Hematopoietic multipotent progenitor cell (in vitro differentiated cells): ENCODE results near the gene PRR23C. TPM values are rescaled to one million over a fixed set of nuclear protein-coding genes. Genes with fewer than 3 reads are reported as not detected.

Experiments used
- DNase-seq, 3 donors: peaks; one replicate each; pipeline ENCODE4 v3.0.0-alpha.2; 2011 to 2015; ENCODE audit warnings: low read depth in 2 of 3, low spot score in 2 of 3
- total RNA-seq: library from RNA; depleted of rRNA; stranded (reverse); fragments of >200 nt; gene quantifications from one replicate; pipeline ENCODE4 v1.2.3, GENCODE V29; 2012

PRR23C gene
- total RNA-seq, 1 donor: not detected

DNA sequence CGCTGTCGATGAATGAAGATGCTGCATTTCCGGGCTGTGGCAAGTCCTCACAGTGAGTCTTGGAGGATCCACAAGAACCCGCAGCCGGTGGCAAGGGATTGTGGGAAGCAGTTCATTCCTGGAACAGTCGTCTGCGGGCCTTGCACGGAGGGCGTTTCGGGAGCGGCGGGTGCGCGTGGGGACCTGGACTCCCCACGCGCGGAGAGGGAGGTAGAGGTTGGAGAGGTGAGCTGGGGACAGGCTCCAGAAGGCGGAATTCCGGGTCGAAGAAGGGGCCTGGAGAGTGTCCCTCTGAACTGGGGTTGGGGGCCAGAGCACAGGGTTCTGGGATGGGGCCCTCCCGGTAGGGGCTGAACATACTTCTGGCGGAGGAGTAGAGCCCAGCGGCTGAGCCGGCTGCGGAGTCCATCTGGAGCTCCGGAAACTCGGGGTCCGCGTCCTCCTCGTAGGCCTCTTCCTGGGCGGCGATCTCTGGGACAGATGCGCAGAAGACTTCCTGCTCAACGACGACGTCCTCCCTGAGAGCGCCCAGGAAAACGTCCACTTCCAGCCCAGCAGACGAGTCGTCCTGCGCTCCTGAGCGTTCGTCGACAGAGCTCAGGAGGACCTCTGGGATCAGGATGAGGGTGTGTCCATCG, 39.2 kb downstream of the PRR23C start:
- no peak for DNase-seq

DNA sequence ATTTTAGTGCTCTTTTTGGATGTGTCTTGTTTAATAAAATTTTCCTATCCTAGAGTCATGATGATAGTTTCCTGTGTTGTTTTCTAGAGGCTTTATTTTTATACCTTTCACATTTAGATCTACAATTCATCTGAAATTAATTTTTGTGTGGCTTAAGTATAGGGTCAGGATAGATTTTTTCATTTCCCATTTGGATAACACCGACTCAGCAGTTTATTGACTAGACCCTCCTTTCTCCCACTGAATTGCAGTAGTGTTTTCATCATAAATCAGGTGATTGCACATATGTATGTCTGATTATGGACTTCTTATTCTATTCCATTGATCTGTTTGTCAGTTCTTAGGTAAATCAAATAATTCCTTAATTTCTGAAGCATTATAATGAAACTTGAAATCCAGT, 49.0 kb downstream of the PRR23C start:
- DNase-seq: no peak

Other genes with a start within 250 kb of the PRR23C start
- 15.3 TPM for gene PIK3CB, start 210.0 kb downstream of the PRR23C start, total RNA-seq
- gene FOXL2, start 97.8 kb downstream of the PRR23C start, total RNA-seq: under 0.01 TPM
- gene FOXL2NB, start 97.7 kb downstream of the PRR23C start, total RNA-seq: under 0.01 TPM
- gene PRR23A, start 38.6 kb downstream of the PRR23C start, total RNA-seq: not detected
- gene PRR23B, start 24.0 kb downstream of the PRR23C start, total RNA-seq: not detected